Ishikawa (cell line): ENCODE data around the gene FAM171A1.

Source experiments
- CEBPB ChIP-seq: IDR thresholded peaks from 2 replicates; pipeline ENCODE4 v1.6.1; 2012
- RAD21 ChIP-seq: IDR thresholded peaks from 2 replicates; pipeline ENCODE4 v1.6.1; 2012; ENCODE audit warnings: low read depth
- REST ChIP-seq: IDR thresholded peaks from 2 replicates; pipeline ENCODE4 v1.6.1; 2012; ENCODE audit warnings: low read depth, mild to moderate bottlenecking
- TEAD4 ChIP-seq: IDR thresholded peaks from 2 replicates; pipeline ENCODE4 v1.6.1; 2012
- YY1 ChIP-seq: IDR thresholded peaks from 2 replicates; pipeline ENCODE4 v1.6.1; 2012; ENCODE audit warnings: low read depth
- ZBTB7A ChIP-seq: IDR thresholded peaks from 2 replicates; pipeline ENCODE4 v1.6.1; 2012; ENCODE audit warnings: low read depth

- no peak for TF ChIP-seq YY1
- TF ChIP-seq TEAD4: no peak
- no peak for TF ChIP-seq RAD21
- TF ChIP-seq REST: no peak
- no peak for TF ChIP-seq CEBPB
- TF ChIP-seq ZBTB7A: no peak
Observed at GRCh38 chr10:15310776-15311568, 60.1 kb downstream of the FAM171A1 start.
